HG03139 (cell line): ENCODE results near the gene RAPGEF4.

Experiments
- ATAC-seq: cut with Tn5 transposase; IDR thresholded peaks from one replicate; pipeline ENCODE4 v1.9.1; 2021; ENCODE audit not compliant: unreplicated experiment

RAPGEF4 gene

DNA sequence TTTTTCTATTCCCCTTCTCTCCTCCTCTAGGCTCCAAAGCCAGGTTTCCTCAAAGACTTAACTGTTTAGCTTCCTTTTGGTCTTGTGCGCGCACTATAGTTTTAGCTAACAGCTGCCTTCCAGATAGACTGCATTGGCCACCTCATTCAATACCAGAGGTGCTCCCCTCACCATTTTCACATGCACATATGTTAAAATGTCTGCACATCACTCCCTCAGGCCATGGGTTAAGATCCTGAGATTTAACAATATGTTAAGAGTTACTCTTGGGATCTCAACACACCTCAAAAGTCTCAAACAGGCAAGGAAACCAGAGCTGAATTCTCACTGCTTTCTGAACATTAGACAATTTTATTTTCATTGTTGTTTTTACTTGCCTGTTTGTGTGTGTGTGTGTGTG lies 259.2 kb downstream of the RAPGEF4 start:
- ATAC-seq = no peak

DNA sequence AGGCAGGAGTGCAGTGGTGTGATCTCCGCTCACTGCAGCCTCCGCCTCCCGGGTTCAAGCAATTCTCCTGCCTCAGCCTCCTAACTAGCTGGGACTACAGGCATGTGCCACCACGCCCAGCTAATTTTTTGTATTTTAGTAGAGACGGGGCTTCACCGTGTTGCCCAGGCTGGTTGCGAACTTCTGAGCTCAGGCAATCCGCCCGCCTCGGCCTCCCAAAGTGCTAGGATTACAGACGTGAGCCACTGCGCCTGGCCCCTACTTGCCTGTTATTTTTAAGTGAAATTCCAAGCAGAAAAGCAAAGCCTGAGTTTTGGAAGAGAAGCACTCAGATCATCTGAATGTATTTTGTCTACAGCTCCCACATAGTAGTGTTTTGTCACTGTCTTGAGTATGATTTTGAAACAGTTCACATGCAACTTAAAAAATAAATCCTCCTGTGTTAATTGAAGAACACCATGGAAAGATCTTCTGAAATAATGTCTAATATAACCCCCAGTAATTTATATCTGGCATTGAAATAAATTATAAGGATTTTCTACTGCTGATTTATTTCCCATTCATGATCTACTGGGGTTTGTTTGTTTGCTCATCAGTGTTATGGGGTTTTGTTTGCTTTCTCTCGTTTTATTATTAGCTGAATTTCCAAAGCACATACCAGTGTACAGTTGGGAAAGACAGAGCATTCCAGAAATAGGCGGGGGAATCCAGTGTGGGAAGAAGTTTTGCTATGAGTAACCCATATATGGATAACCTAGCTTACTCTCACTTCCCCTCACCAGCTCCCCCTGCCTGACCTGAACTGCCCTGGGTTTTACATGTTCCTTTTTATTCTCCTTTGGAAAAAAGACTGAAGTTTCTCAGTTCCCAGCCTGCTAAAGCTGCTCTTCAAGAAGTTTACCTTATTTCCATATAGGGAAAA lies 259.9 kb downstream of the RAPGEF4 start:
- no peak for ATAC-seq

- no peak for ATAC-seq
These were observed 260.8 kb downstream of the RAPGEF4 start for GRCh38 chr2:172996387-172996961.

DNA sequence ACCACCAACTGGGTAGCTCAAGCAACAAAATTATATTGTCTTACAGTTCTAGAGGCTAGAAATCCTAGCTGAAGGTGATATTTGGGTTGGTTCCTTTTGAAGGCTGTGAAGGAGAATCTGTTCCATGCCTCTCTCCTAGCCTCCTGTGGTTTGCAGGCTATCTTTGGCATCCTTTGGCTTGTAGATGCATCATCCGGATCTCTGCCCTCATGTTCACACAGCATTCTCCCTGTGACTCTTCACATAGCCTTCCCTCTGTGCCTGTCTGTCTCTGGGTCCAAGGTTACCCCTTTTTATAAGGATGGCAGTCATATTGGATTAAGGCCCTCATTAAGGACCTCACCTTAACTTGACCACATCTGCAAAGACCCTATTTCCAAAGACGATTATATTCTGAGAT lies 261.4 kb downstream of the RAPGEF4 start:
- no peak for ATAC-seq

GRCh38 chr2:172998547-172999272 lies 263.1 kb downstream of the RAPGEF4 start:
- no peak for ATAC-seq

- ATAC-seq = no peak
These were observed 264.2 kb downstream of the RAPGEF4 start for GRCh38 chr2:172999641-173000386.

GRCh38 chr2:173001664-173002604 lies 266.3 kb downstream of the RAPGEF4 start:
- no peak for ATAC-seq

DNA sequence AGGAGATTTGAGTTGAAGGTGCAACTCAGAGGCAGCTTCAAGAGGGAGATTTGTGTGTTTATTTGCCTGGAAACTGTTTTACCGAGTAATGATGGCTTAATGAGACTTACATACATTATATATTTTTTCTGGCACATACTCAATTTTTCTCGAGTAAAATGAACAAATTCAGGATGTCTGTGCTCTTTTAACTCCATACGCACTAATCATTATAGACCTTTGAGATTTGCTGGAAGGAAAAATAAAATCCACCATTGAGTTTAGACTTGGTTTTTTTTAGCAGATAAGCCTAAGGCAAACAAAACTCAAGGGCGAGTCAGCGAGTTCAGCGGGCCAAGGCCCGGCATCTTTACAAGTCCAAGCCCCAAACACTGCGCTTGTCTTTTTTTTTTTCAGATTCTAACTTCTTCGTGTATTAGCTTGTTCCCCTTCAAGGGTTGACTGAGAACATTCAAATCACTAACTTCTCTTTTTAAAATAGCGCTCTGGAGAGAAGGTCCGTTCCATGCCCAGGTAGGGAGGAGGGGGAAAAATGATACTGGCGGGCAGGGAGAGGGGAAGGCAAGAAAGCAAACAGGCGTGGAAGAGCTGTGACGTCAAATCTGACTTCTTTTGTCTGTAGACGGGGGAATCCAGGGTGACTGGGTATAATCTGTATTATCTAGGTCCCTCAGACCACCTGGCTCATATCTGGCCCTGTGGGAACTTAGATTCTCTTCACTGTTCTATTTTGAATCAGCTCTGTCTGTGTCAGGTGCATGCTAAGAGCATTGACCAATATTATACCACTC lies 267.3 kb downstream of the RAPGEF4 start:
- no peak for ATAC-seq

GRCh38 chr2:173008786-173009185 lies 273.1 kb downstream of the RAPGEF4 start:
- no peak for ATAC-seq

DNA sequence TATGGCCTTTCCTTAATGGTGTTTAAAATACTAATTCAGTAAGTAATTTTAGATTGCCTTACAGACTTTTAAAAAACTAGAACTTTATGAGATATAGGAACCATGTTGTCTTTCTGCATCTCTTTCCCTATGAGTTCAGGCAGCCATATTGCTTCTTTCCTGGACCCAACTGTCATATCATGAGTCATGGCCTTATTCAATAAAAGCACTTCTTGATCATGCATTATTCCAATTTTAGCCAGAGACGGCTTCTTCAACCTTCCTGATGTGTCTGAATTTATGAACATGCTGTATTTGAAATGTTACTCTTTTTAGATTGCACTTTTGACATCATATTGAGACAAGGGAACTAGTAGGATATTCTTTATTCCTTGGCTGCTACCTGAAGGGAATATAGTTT lies 274.6 kb downstream of the RAPGEF4 start:
- ATAC-seq = no peak

GRCh38 chr2:173016451-173016850 lies 280.8 kb downstream of the RAPGEF4 start:
- no peak for ATAC-seq

GRCh38 chr2:173017646-173018420 lies 282.2 kb downstream of the RAPGEF4 start:
- ATAC-seq = no peak

- no peak for ATAC-seq
These were observed 284.1 kb downstream of the RAPGEF4 start for GRCh38 chr2:173019755-173020154.

DNA sequence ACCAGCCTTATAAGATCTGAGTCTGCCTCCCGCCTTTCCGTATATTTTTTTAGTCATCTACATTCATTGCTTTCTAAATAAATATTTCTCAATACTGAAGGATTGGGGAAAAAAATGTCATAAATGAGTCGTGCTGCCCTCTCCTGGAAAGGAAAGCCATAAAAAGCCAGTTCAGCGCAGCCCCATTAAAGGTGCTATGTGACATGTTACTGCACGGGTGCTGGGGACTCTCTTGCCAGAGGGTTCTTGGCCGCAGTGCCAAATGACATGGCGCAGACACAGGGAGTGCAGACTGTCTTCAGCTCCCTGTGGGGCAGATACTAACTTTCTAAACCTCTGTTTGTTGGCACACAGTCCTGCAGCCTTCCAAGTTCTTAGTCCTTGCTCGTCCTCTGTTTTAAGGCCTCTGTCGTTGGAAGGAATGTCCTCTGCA lies 286.3 kb downstream of the RAPGEF4 start:
- no peak for ATAC-seq

GRCh38 chr2:173023718-173024117 lies 288.1 kb downstream of the RAPGEF4 start:
- no peak for ATAC-seq

- ATAC-seq = no peak
These were observed 290.8 kb downstream of the RAPGEF4 start for GRCh38 chr2:173026479-173026878.

DNA sequence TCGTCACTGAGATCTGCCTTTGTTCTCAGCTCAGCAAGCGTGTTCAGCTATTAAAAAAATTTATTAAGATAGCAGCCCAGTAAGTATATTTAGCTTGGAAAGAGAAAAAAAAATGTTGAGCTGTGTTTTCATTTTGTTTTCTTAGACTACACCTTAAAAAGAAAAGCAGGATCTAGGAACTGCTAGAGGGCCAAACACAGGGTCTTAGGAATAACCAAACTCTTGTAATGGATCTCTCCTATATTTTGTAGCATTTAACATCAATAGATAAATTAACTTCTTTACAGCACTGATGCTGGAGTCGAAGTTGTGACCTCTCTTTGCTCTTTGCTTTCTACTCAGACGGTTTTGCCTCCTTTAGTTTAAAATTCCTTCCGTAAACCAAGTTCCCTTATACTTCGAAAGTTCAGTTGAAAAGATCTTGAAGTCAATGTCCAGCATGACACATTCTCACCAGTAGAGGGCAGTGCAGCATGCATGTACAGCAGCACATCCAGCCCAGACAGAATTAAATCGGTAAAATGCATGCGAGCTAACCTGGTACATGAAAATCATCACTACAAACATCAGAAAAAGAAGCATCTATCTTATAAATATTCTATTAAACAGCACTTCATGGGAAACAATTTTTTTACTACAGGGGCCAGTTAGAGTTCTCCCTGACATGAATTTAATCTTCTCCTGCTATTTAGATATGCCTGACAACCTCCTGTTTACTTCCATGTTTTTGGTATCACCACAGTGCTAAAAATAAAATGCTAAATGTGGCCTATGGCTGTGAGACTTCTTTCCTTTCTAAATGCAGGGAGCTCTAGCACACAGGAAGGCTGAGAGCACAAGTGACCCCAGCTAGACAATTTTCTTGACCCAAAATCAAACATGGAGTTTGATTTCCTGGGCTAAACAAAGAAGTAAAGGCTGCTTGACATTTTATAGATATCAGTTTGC lies 291.8 kb downstream of the RAPGEF4 start:
- no peak for ATAC-seq
